Retinal pigment epithelial cell (primary cell): ENCODE results near the gene TOMM5.

ENCODE experiments used
- DNase-seq: peaks from one replicate; pipeline ENCODE4 v3.0.0-alpha.2; 2010; ENCODE audit warnings: low read depth
- H3K4me3 ChIP-seq: 2 replicates; pipeline ENCODE4 v1.5.1; 2011; ENCODE audit warnings: mild to moderate bottlenecking, low read length, control low read depth, moderate library complexity
- CTCF ChIP-seq: conservative IDR thresholded peaks from 2 replicates; pipeline ENCODE4 v1.5.1; 2011; ENCODE audit warnings: low read depth, low read length, control low read depth, inconsistent platforms

The TOMM5 gene

DNA sequence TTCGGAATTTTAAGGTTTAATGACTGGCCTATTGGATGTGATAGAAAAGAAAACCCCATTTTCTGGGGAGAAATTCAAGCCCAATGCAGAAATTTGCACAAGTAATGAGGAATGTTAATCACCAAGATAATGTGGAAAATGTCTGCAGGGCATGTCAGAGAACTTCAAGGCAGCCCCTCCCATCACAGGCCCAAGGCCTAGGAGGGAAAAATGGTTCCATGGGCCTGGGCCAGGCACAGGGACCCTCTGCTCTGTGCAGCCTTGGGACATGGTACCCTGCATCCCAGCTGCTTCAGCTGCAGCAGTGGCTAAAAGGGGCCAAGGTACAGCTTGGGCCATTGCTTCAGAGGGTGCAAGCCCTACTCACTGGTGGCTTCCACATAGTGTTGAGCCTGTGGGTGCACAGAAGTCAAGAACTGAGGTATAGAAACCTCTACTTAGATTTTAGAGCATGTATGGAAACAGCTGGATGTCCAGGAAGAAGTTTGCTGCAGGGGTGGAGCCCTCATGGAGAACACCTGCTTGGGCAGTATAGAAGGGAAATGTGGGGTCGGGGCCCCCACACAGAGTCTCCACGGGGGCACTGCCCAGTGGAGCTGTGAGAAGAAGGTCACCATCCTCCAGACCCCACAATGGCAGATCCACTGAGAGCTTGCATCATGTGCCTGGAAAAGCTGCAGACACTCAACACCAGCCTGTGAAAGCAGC is 28.4 kb downstream of the TOMM5 start:
- no peak for TF ChIP-seq CTCF
- no peak overlapping the region for H3K4me3 ChIP-seq
- DNase-seq: no peak

- TF ChIP-seq CTCF: no peak
These were observed 29.6 kb downstream of the TOMM5 start for GRCh38 chr9:37562826-37563225.

DNA sequence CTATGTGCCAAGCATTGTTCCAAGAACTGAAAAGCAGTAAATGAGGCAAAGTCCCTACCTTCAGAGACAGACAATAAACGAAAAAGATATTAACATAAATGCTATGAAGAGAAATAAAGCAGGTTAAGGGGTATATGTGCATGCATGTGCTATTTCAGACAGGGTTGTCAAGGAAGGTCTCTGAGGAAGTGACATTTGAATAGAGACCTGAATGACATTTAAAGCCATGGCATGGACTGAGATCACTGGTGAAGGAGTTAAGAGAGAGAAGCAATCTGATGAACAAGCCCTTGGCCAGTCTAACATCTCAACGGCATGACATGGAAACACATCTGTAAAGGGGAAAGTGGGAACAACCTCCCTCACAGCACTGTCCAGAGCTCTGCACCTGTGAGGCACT is 30.7 kb downstream of the TOMM5 start:
- H3K4me3 ChIP-seq: no peak overlapping the region
- DNase-seq: no peak
- TF ChIP-seq CTCF: no peak

More at GRCh38 chr9:37562826-37563225, 29.6 kb downstream of the TOMM5 start:
- H3K4me3 ChIP-seq: no peak overlapping the region
- no peak for DNase-seq

DNA sequence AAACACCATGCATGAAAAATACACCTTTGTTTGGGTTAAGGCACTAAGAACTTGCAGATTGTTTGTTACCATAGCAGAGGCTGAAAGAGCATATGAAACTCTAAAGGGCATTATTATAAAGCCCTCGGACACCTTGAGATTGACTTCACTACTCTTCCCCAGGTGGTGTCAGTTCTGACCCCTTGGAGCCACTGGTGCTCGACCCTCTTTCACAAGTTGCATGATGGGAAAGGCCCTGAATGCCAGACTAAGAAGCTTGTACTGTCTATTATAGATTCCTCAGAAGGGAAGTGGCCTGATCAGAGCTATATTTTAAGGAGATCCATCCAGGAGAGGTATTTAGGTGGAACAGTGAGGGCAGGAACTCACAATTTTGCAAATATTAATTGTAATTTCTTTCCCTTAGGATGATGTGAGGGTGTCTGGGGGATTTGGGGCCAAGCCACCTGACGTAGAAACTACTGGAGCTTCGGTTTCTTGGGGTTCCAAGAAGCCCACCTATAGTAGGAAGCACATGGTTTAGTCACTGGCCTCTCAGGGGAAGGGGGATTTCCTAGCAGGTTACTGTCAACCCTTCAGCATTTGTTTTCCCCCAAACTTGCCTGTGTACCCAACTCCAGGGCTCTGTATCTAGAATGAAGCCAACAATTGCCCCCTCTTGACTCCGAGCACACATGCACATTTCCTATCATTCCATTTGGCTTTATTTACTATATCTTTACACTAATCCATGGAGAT is 32.4 kb downstream of the TOMM5 start:
- H3K4me3 ChIP-seq: no peak overlapping the region
- DNase-seq: no peak
- no peak for TF ChIP-seq CTCF

DNA sequence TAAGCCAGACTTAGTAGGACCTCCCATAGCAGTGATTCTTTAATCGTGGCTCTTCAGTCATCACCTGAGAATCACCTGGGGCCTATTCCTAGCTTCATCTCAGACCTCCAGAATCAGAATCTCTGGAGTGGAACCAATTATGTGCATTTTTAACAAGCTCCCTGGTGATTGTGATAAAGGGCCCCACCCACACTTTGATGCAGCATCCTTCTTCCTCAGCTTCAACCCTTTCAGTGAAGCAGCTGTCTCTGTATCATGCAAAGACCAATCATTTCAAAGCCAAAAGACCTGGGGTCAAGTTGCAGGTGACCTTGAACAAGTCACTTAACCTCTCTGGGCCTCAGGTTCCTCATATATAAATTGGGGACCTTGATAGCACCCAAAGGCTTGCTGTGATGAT is 33.3 kb downstream of the TOMM5 start:
- H3K4me3 ChIP-seq: no peak overlapping the region
- no peak for DNase-seq
- no peak for TF ChIP-seq CTCF

DNA sequence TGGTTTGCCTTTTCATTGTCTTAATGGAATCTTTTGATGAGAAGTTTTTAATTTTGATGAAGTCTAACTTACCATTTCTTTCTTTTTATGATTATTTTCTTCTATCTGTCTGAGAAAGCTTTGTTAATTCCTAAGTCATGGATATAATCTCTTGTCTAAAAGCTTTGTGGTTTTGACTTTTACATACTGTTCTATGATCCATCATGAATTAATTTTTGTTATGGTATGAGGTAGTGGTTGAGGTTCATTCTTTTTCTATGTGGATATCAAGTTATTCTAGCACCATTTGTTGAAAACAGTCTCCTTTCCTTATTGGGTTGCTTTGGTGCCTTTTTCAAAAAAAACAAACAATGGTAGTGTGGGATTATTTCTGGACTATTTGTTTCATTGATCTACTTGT is 36.6 kb downstream of the TOMM5 start:
- no peak for DNase-seq
- H3K4me3 ChIP-seq: no peak overlapping the region
- no peak for TF ChIP-seq CTCF

DNA sequence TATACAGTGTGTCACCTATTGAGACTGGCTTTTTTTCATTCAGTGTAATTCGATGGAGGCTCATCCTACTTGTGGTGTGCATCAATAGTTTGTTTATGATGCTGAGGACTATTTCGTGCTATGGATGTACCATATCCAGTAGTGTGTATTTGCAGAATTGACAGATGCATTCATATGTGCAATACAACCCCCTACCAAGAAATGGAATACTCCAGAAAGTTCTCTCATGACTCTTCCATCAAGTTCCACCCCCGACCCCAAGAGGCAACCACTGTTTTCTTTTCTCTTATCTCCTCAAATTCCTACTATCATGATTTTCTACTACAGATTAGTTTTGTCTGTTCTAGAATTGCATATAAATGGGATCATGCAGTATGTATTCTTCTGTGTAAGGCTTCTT is 38.1 kb downstream of the TOMM5 start:
- H3K4me3 ChIP-seq: no peak overlapping the region
- DNase-seq: no peak

More for the DNA sequence above, 38.1 kb downstream of the TOMM5 start:
- TF ChIP-seq CTCF: no peak
